Renal cortex interstitium (tissue), 11 donors: ENCODE results near the gene ZFR2. TPM values are rescaled to one million over a fixed set of nuclear protein-coding genes. Genes with fewer than 3 reads are reported as not detected.
A peak's percentile ranks its signal among the peaks of the same experiment; 100 is the strongest.
"Not testable (repeated sequence)": the region's sequence is repeated elsewhere in the genome, so short reads cannot be mapped to it uniquely, and the experiment has no call there.

Source experiments
- DNase-seq, 11 donors: peaks; one replicate each; pipeline ENCODE4 v3.0.0-alpha.2; 2013; ENCODE audit warnings: low read depth in 9 of 11, low spot score in 4 of 11; ENCODE audit errors: extremely low read depth in 1 of 11
- polyA plus RNA-seq, 3 donors: library from polyadenylated mRNA; unstranded; fragments of 120-200 nt; gene quantifications; one replicate each; pipeline ENCODE4 v1.2.1, GENCODE V29; 2013; ENCODE audit not compliant: insufficient read length in 3 of 3

Gene ZFR2
- polyA plus RNA-seq, 3 donors, result 2.3 to 3.6 (median 3.2) TPM

DNA sequence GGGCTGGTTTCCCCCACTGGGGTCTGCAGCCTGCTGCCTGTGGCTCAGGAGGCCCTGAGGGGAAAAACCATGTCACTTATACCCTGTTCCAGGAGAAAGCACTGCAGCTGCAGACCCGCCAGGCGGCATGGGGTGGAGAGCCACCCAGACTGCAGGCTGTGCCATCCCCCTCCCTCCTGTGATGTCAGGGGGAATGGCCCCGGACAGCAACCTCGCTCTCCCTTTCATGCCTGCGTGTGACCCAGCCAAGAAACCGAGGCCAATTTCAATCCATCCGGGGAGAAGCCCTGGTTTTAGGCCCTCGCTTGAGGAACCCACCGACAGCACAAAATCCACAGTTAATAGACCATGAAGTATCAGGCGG lies 45.5 kb downstream of the ZFR2 start:
- DNase-seq, result no peak

DNA sequence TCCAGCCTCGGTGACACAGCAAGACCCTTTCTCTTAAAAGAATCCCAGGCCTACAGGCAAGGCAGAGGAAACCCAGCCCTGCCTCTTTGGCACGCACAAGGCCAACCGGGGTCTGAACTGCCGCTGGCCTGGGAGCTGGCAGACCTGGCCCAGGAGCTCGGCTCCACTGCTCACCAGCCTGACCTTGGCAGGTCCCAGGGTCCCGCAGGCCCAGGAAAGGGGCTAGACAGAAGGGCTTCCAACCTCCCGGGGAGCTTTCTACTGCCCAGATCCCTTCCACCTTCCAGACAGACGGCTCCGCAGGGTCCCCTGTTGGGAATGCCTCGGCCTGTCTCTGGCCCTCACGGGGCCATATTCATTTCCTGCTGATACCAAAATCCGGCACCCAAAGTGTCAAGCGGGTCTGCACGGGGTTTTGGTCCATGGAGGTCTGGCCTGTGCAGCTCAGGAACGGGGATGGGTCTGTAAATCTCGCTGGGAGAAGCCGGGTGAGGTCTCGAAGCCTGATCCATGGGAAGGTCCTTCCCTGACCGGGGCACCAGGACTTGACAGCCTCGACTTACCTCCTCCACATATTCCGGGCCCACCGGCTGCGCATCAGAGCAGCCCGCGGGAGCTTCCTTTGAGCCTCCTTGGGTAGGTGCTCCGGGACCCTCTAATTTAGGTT lies 46.0 kb downstream of the ZFR2 start:
- DNase-seq, result no peak

DNA sequence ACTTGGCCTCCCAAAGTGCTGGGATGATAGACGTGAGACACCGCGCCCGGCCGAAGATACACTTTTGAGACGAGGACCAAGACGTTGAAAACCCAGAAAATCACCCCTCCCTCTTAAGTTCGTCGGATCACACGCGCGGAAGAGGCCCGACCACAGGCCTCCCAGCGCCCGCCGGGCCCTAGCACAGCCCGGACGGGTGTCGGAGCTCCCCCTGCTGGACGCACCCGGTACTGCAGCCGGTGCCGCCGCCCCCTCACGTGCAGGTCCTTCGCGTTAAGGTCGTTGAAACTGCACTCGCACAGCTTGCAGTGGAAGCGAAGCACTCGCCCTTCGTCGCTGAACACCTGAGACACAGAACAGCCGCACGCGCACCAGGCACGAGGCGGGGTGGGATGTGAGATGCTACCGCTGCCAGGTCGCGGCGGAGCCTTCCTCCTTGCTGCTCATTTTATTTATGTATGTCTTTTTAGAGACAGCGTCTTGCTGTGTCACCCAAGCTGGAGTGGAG lies 46.9 kb downstream of the ZFR2 start:
- peak in 1 of 11 donors; percentile 39 for DNase-seq

DNA sequence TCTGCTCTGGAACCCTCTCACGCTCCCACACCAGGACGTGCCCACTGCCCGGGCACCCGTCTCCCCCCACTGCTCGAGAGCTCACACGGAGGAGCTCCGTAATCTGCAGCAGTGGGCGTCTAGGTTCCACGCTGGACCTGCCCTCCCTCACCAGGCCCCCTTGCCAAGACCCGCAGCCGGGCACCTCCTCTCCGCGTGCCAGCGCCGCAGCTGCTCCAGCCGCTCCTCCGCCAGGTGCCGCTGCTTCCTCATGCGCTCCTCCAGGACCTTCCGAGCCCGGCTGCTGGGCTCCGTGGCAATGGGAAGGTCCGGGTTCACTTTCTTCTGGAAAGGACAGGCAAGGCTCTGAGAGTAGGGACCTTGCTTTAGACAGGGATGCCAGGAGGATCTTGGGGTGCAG lies 47.7 kb downstream of the ZFR2 start:
- no peak for DNase-seq

DNA sequence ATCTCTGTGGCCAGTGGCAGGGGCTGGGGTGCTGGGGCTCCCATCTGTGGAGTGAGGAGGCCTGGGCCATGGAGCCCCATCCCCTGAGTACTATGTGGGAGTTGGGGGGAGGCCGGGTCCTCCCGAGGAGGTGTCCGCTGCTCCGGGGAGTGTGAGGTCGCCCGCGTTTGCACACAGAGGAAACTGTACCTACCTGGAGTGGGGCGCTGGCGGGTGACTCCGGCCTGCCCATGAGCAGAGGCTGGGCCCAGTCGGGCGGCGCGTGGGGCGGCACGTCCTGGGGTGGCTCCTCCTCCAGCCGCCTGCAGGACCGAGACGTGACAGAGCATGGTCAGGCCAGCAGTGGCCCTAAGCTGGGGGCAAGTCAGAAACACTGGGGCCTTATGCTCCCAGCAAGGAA lies 48.8 kb downstream of the ZFR2 start:
- no peak for DNase-seq

DNA sequence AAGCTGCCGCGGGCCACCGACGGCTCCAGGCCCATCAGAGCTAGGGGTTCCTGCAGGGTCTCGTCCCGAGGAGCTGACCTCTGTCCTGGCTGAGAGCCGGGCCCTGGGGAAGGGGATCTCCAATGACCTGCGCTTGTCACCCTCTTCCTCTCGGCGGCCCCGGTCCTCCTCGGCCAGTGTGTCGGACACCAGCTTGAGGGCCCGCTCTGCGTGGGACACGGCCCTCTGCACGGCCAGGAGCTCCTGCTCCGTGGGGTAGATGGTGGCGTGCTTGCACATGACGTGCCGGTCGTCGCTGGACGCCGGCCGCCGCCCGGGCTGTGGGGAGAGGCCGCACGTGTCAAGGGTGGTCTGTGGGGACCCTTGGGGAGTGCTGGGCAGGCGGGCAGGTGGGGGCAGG lies 49.9 kb downstream of the ZFR2 start:
- DNase-seq, result no peak

DNA sequence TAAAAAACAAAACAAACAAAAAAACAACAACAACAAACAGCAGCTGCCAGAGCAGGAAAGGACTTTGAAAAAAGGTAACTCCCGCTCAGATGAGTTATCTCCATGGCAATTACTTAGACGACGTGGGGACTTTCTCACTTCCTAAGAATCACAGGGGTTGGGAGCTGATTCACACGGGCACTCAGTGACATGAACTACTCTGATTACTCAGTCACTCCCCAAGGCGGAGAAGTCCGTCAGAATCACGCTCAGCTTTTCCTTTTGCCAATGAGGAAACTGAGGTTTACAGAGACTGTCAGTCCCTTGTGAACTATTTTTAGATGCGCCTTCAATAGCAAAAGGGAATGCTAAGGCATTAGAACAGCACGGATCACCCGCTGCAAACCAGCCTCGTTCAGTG lies 50.4 kb downstream of the ZFR2 start:
- no peak for DNase-seq

DNA sequence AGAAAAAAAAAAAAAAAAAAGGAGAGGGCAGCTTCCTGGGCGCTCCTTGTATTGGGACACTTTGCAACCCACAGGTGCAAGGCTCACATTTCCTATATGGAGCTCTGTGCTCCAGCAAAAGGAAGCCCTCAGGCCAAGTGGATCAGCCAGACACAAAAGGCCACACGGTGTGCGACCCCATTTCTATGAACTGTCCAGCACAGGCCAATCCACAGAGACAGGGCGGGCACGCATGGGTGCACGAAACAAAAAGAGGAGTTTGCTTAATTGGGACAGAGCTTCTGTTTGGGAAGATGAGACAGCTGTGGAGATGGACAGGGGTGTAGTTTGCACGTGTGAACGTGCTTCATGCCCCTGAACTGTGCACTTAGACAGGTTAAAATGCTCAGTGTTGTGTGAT lies 51.1 kb downstream of the ZFR2 start:
- no peak for DNase-seq

DNA sequence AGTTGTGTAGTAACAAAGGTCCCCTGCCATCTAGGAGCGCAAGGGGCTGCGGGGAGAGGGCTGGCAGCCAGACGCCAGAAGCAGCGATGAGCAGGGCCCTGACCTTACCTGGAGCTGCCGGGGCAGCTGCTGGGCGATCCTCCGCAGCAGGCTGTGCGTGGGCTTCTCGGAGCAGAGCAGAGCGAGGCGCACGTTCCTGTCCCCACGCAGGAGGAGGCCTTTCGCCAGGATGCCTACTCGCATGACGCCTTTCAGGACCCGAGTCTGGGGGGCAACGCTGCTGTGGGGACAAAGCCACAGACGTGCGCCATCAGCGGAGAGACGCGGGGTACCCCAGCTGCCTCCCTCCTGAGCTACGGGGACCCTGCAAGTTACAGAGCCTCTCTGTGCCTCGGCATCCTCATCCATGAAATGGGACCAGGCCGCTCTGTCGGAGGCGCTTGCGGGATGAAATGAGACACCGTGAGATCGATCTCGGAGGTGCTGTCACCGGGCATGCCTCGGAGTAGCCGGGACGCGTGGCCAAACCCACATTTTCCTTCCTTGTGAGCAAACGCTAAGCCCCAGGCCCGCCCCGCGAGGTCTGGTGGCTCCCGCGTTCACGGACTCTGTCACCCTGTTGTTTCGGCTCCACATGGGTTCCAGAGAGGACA lies 52.1 kb downstream of the ZFR2 start:
- no peak for DNase-seq

DNA sequence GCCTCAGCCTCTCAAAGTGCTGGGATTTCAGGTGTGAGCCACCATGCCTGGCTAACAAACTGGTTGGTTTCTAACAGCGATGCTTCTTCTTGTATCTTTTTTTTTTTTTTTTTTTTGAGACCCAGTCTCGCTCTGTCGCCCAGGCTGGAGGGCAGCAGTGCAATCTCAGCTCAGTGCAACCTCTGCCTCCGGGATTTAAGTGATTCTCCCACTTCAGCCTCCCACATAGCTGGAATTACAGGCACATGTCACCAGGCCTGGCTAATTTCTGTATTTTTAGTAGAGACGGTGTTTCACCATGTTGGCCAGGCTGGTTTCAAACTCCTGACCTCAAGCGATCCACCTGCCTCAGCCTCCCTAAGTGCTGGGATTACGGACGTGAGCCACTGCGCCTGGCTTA lies 52.7 kb downstream of the ZFR2 start:
- not testable (repeated sequence) for DNase-seq

DNA sequence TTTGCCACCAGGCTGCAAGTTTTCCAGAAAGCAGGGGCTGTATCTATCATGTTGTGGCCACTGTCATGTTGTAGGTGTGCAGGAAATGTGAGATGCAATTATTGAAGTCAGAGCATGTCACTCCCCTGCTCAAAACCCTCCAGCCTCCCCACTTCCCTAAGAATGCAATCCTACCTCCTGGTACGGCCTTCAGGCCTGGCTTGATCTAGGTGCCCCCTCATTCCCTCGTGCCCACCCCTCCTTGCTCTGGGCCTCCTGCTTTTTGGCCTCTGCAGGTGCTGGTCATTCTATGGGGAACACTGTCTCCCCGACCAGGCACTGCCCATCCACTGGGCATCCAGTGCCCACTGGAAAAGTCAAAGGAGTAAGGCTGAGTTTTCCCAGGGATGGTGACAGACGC lies 54.2 kb downstream of the ZFR2 start:
- no peak for DNase-seq

DNA sequence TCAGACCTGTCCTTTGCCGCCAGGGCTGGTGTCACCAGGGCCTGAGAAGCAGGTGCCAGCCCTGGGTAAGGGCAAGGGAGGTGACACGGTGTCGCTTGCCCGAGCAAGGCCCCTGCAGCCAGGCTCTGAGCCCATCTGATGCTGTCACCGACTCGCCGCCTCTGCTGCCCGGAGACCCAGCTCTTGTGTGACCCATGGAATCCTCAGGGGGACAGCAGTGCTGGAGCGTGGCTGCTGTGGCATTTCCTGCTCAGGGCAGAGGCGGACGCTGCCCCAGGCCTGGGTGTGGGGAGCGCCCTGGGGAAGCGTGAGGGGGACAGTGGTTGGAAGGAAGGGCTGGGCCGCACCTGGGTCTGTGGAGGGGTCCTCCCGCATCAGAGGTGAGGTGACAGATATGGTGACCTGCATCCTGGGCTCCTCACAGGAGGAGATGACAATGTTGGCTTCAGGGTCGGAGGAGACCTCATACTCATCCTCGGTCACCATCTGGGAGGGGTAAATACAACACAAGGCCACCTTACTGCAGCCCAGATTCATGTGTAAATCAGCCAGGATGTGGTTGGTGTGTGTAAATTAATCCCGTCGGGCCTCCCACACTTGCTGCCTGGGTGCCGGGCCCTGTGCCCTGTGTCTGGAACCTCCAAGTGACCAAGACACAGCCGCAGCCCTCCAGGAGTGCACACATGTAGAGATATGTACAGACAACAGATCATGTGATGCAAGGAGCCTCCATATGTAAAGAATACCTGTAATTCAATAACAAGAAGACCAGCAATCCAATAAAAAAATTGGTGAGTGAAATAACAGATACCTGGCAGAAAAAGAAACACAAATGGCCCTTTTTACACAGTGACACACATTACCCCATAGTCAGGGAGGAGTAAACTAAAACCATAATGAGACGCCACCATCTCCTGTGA lies 55.1 kb downstream of the ZFR2 start:
- DNase-seq, result no peak

DNA sequence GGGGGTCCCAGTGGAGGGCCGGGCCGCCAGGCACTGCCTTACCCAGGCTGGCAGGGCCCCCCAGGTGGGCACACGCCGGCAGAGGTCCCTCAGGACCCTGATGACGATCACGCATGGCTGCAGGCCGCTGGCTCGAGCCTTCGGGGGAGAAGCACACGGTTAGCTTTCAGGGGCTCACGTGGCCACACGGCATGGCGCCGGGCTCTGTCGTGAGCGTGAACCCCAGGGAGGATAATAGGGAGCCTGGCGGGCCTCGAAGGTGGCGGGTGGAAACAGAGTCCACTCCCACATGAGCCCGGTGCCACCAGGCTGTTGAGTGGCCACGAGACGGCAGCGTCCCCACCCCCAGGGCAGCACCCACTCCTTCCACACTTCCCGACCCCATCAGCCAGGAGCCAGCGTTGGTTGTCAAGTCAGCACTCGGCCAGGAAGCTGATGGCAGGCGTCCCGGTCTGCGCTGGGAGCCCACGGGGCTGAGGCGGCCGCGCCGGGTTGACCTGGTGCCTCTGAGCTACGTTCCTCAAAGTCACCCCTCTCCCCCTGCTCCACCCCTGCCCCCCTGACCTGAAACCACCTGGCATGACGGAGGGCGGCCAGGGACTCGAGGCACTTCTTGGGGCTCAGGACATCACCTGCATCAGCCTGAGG lies 58.0 kb downstream of the ZFR2 start:
- no peak for DNase-seq

DNA sequence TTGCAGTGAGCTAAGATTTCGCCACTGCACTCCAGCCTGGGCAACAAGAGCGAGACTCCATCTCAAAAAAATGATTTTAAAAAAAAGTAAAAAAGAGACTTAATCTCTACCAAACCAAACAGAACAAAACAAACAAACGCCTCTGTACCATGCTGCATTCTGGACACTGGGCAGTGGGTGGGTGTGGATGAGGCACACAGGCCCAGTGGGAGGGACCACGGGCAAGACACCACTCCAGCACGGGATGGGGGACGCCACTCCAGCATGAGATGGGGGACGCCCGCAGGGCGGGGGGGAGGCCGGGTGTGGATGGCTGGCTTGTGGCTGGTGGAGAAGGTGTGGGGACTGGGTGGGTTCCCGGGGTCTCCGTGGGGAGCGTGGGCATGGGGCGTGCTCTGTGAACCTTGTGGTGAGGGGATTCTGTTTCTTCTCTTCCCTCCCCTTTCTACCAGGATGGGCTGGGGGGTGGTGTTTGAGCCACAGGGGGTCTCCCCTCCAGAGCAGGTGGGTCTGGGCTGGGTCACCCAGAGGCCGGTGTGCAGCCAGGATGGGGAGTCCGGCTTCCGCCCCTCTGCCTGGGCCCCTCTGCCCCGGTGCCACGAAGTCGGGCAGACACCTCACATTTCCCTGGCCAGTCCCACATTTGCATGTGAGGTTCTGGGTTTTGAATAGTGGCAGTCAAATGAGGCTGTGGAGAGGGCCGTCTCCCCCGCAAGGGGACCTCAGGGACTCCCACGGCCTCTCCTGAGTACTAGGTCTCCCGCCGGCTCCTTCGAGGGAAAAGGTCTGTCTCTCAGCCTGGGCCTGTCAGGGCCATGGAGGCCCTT lies 58.7 kb downstream of the ZFR2 start:
- no peak for DNase-seq

DNA sequence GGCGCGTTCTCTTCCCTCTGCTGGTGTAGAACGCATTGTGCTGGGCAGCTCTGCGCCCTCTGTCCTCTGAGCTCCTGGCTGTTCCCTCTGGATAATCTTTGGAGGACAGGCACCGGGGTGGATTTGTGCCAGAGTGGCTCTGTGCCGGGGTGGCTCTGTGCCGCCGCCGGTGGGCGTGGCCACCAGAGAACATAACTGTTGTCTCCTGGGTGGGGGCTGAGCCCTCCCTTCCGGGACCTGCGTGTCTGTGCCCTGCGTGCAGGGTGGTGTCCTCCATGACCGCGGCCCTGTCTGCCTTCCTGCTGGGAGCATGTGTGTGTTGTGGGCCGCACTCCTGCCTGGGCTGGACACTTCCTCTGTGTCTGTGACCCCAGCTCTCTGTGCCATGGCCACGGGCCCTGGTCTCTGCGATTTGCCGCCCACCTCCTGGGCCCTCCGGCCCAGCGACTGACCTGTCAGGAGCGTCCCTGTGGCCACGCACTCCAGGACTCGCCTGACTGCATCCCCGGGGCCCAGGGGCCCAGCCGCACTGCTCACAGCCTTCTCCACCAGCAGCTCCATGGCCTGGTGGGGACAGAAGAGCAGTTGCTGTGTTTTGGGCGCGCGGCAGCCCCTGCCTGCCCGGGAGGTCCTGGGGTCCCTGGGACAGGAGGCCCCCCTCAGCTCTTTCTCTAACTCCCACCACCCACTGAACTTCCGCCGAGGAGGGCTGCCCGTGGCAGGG lies 60.3 kb downstream of the ZFR2 start:
- no peak for DNase-seq

DNA sequence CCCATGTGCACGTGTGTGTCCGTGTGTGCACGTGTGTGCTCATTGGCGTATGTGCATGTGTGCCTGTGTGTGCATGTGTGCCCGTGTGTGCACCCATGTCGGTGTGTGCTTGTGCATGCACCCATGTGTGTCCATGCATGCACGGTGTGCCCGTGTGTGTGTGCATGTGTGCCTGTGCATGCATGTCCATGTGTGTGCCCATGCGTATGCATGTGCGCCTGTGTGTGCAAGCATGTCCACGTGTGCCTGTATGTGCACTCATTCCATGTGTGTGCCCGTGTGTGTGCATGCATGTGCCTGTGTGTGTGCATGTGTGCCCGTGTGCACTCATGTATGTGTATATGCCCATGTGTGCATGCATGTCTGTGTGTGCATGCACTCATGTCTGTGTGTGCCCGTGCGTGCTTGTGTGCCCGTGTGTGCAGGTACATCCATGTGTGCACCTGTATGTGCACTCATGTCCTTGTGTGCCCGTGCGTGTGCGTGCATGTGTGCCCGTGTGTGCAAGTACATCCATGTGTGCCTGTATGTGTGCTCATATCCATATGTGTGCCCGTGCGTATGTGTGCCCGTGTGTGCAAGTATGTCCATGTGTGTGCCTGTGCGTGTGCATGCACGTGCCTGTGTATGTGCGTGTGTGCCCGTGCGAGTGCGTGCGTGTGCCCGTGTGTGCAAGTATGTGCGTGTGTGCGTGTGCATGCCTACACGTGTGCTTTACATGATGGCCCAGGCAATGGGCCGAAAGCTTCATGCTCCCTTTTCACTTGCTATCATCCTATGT lies 61.1 kb downstream of the ZFR2 start:
- no peak for DNase-seq

DNA sequence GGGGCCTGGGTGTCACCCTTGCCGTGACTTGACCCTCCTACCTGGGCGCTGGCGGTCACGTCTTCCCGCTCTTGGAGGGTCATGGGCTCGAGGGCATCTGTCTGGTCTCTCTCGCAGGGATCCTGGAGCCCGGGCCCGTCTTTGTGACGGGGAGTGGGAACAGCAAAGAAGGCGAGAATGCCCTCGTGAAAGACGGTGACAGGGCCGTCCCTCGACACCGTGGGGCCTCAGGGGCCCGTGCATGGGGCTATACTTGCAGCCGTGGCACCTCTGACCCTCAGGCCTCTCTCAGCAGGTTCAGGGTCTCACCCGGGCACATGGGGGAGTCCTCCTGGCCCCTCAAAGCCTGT lies 61.7 kb downstream of the ZFR2 start:
- DNase-seq, result no peak
